Kidney (tissue), 14 donors: ENCODE data around the gene SNX8. TPM values are rescaled to one million over a fixed set of nuclear protein-coding genes. Genes with fewer than 3 reads are reported as not detected.

Experiments used
- DNase-seq, 5 donors: peaks; one replicate each; pipeline ENCODE4 v3.0.0-alpha.2; 2013 to 2020
- FAIRE-seq: peaks from 2 replicates; lab custom pipeline; 2012; peaks lifted over from hg19 to GRCh38; lab: Jason Lieb, UNC
- H3K27ac ChIP-seq, 2 donors: one replicate each; pipeline ENCODE4 v1.7.0; 2013; ENCODE audit warnings: low read depth in 2 of 2, low read length in 2 of 2, inconsistent platforms in 1 of 2
- H3K27me3 ChIP-seq: one replicate; pipeline ENCODE4 v1.7.1; 2013; ENCODE audit warnings: low read length, inconsistent platforms; ENCODE audit not compliant: control insufficient read depth, insufficient read depth
- H3K36me3 ChIP-seq, 3 donors: one replicate each; pipeline versions ENCODE4 v1.7.0 to v1.7.1; 2013; ENCODE audit warnings: low read length in 3 of 3, control low read depth in 1 of 3, inconsistent platforms in 1 of 3; ENCODE audit not compliant: insufficient read depth in 3 of 3, control insufficient read depth in 2 of 3
- H3K4me1 ChIP-seq, 3 donors: one replicate each; pipeline versions ENCODE4 v1.7.0 to v1.7.1; 2013; ENCODE audit warnings: low read length in 3 of 3, inconsistent platforms in 1 of 3, low read depth in 1 of 3; ENCODE audit not compliant: control insufficient read depth in 2 of 3, insufficient read depth in 2 of 3
- H3K4me3 ChIP-seq, 3 donors: one replicate each; pipeline versions ENCODE4 v1.7.0 to v1.8.1; 2013; ENCODE audit warnings: low read length in 3 of 3, control low read depth in 1 of 3, inconsistent platforms in 1 of 3
- H3K9ac ChIP-seq, 3 donors: one replicate each; pipeline versions ENCODE4 v1.7.0 to v1.7.1; 2013; ENCODE audit warnings: low read length in 3 of 3, control low read depth in 1 of 3, inconsistent platforms in 1 of 3
- H3K9me3 ChIP-seq, 3 donors: one replicate each; pipeline versions ENCODE4 v1.7.0 to v1.7.1; 2013; ENCODE audit warnings: low read length in 3 of 3, control low read depth in 1 of 3, inconsistent platforms in 1 of 3; ENCODE audit not compliant: control insufficient read depth in 2 of 3, insufficient read depth in 1 of 3
- CTCF ChIP-seq: IDR thresholded peaks from 3 replicates; pipeline ENCODE4 v1.5.1; 2012; ENCODE audit warnings: mild to moderate bottlenecking, moderate library complexity, borderline replicate concordance; ENCODE audit not compliant: insufficient read depth; ENCODE audit errors: extremely low read depth
- intact Hi-C: fragments of 100-400 bp; cut with DNase I; formaldehyde crosslinking; loops from one replicate; pipeline ENCODE4 v1.11.1; 2022
- polyA plus RNA-seq: library from polyadenylated mRNA; stranded (reverse); fragments of 350-450 nt; fragmentation: Illumina TruSeq; extraction: RNeasy Lipid Tissue Mini Kit (QIAGEN cat#74804); gene quantifications from one replicate; pipeline ENCODE4 v1.2.3, GENCODE V29; 2014; ENCODE audit warnings: low read depth, low replicate concordance; ENCODE audit not compliant: insufficient read depth
- total RNA-seq: library from RNA; stranded (reverse); fragmentation: NEBNext Ultra II Directional; extraction: Animal tissue kit (Norgen Biotek cat#: 25700); gene quantifications from one replicate; pipeline ENCODE4 v1.2.1, GENCODE V29; 2021
- donor health status: control.
- donor health status: control.
- donor health status: control.
- donor health status: control.
- donor health status: control.
- donor health status: DM: yes; HTN: yes; CAD: no.
- donor health status: Normal renal cell carcinoma (clear cell type).

Gene SNX8
- total and polyA plus RNA-seq, 2 donors from 2014 or later: 28.7 to 38.6 TPM

GRCh38 chr7:2357165-2357564 lies 42.9 kb upstream of the SNX8 start:
- TF ChIP-seq CTCF: no peak
- no peak overlapping the region for H3K27ac ChIP-seq
- H3K4me3 ChIP-seq: no peak overlapping the region
- no peaks in the 10 kb centered on the region for H3K9me3 ChIP-seq
- H3K36me3 ChIP-seq: peaks cover 2 to 13% (median 6%) of the 10 kb centered on the region in 3 donors
- FAIRE-seq (no peak), DNase-seq (no peak)
- H3K9ac ChIP-seq: no peak overlapping the region
- H3K4me1 ChIP-seq: peaks cover 0 to 18% (median 6%) of the 10 kb centered on the region in 3 donors
- intact Hi-C loops: no loop called here
- H3K27me3 ChIP-seq: no peaks in the 10 kb centered on the region

- Histone ChIP-seq H3K9me3 (no peaks in the 10 kb centered on the region), H3K9ac (peak overlapping the region; percentile 37 to 76 (median 73)), H3K36me3 (peaks cover 2 to 7% (median 4%) of the 10 kb centered on the region in 3 donors), H3K4me1 (peaks cover 0 to 18% (median 6%) of the 10 kb centered on the region in 3 donors), H3K4me3 (peak overlapping the region; percentile 64 to 89 (median 89)), H3K27me3 (no peaks in the 10 kb centered on the region), H3K27ac (no peak overlapping the region)
- DNase-seq (no peak), FAIRE-seq (no peak)
- no peak for TF ChIP-seq CTCF
- intact Hi-C loops: no loop called here
These were observed 41.4 kb upstream of the SNX8 start for GRCh38 chr7:2355705-2356008.

- H3K4me1 ChIP-seq: peaks cover 0 to 18% (median 6%) of the 10 kb centered on the region in 3 donors
- FAIRE-seq (no peak), DNase-seq (peak in 2 of 5 donors; percentile 23 to 58)
- H3K9ac ChIP-seq: peak overlapping the region; percentile 37 to 76 (median 73)
- H3K36me3 ChIP-seq: peaks cover 2 to 5% (median 4%) of the 10 kb centered on the region in 3 donors
- intact Hi-C loops: no loop called here
- H3K9me3 ChIP-seq: no peaks in the 10 kb centered on the region
- no peaks in the 10 kb centered on the region for H3K27me3 ChIP-seq
- TF ChIP-seq CTCF: no peak
- H3K27ac ChIP-seq: no peak overlapping the region
- H3K4me3 ChIP-seq: peak overlapping the region; percentile 64 to 89 (median 89)
These were observed 40.9 kb upstream of the SNX8 start for GRCh38 chr7:2354939-2355704.
